WTC11 (cell line): ENCODE results near the gene MAPKAPK3. TPM values are rescaled to one million over a fixed set of nuclear protein-coding genes. Genes with fewer than 3 reads are reported as not detected.

Experiments used
- ATAC-seq: fragments of 200-7000 bp; cut with Tn5 transposase; 2 replicates; pipeline ENCODE4 v1.10.0; 2021; ENCODE audit warnings: mild to moderate bottlenecking, moderate library complexity
- CTCF ChIA-PET: fragments of 300-600 bp; sonication (Branson Sonifier 250); formaldehyde crosslinking; loops from one replicate; lab custom pipeline; 2021; ENCODE audit warnings: antibody characterized with exemption; lab: Charles Lee
- POLR2A ChIA-PET: fragments of 350-600 bp; sonication (Branson Sonifier 250); formaldehyde crosslinking; loops from one replicate; lab custom pipeline; 2021; ENCODE audit warnings: antibody characterized with exemption; lab: Charles Lee
- DNase-seq: peaks from one replicate; pipeline ENCODE4 v3.0.0; 2021; ENCODE audit warnings: low spot score
- H3K27ac Mint-ChIP-seq: 2 replicates; pipeline ENCODE4 v1.8.0; 2021; ENCODE audit warnings: mixed read lengths
- H3K27me3 Mint-ChIP-seq: 2 replicates; pipeline ENCODE4 v1.8.0; 2021; ENCODE audit warnings: low read depth, mild to moderate bottlenecking, moderate library complexity, mixed read lengths
- H3K36me3 Mint-ChIP-seq: 2 replicates; pipeline ENCODE4 v1.8.0; 2021; ENCODE audit warnings: mixed read lengths
- H3K4me1 Mint-ChIP-seq: 2 replicates; pipeline ENCODE4 v1.8.0; 2022; ENCODE audit warnings: mixed read lengths
- H3K4me3 Mint-ChIP-seq: 2 replicates; pipeline ENCODE4 v1.8.0; 2021; ENCODE audit warnings: mild to moderate bottlenecking, moderate library complexity, mixed read lengths
- H3K9me3 Mint-ChIP-seq: 2 replicates; pipeline ENCODE4 v1.8.0; 2021; ENCODE audit warnings: mixed read lengths
- FOXJ3 ChIP-seq: sonication (generic); formaldehyde crosslinking; IDR thresholded peaks from 2 replicates; pipeline ENCODE4 v1.9.0; 2021; ENCODE audit warnings: missing genetic modification reagents, mild to moderate bottlenecking, borderline replicate concordance
- GABPB1 ChIP-seq: sonication (generic); formaldehyde crosslinking; IDR thresholded peaks from 2 replicates; pipeline ENCODE4 v1.8.1; 2023; ENCODE audit warnings: mild to moderate bottlenecking, missing genetic modification reagents
- SMAD3 ChIP-seq: sonication (generic); formaldehyde crosslinking; IDR thresholded peaks from 2 replicates; pipeline ENCODE4 v1.8.0; 2022; ENCODE audit warnings: missing genetic modification reagents, mild to moderate bottlenecking, borderline replicate concordance
- SOX15 ChIP-seq: fragments of 250-450 bp; sonication (Bioruptor Pico); IDR thresholded peaks from 2 replicates; pipeline ENCODE4 v1.9.0; 2021; ENCODE audit warnings: mild to moderate bottlenecking
- TEAD4 ChIP-seq: sonication (generic); formaldehyde crosslinking; IDR thresholded peaks from 2 replicates; pipeline ENCODE4 v1.8.0; 2022; ENCODE audit warnings: mild to moderate bottlenecking, missing genetic modification reagents
- ZNF138 ChIP-seq: sonication (generic); formaldehyde crosslinking; conservative IDR thresholded peaks from 2 replicates; pipeline ENCODE4 v1.8.1; 2022; ENCODE audit warnings: mild to moderate bottlenecking, moderate library complexity, missing genetic modification reagents
- ZNF219 ChIP-seq: sonication (generic); formaldehyde crosslinking; IDR thresholded peaks from 2 replicates; pipeline ENCODE4 v1.8.0; 2023; ENCODE audit warnings: missing genetic modification reagents, mild to moderate bottlenecking, borderline replicate concordance
- total RNA-seq: library from RNA; stranded (reverse); gene quantifications from 3 replicates; pipeline ENCODE4 v1.2.3, GENCODE V29; 2021
- TF ChIP-seq, protein P1 (sequence below): fragments of 250-450 bp; sonication (Bioruptor Pico); IDR thresholded peaks from 2 replicates; pipeline ENCODE4 v1.9.0; 2021; ENCODE audit warnings: moderate library complexity, mild to moderate bottlenecking, inconsistent platforms, borderline replicate concordance
- TF ChIP-seq, protein P2 (sequence below): sonication (generic); formaldehyde crosslinking; IDR thresholded peaks from 2 replicates; pipeline ENCODE4 v1.8.0; 2022; ENCODE audit warnings: mild to moderate bottlenecking, missing genetic modification reagents
- TF ChIP-seq, protein P3 (sequence below): sonication (generic); formaldehyde crosslinking; conservative IDR thresholded peaks from 2 replicates; pipeline ENCODE4 v1.8.1; 2022; ENCODE audit warnings: mild to moderate bottlenecking, missing genetic modification reagents
- TF ChIP-seq, protein P4 (sequence below): sonication (generic); formaldehyde crosslinking; IDR thresholded peaks from 2 replicates; pipeline ENCODE4 v1.8.0; 2023; ENCODE audit warnings: missing genetic modification reagents, mild to moderate bottlenecking, borderline replicate concordance

Gene MAPKAPK3
- total RNA-seq, 1 experiment from 2014 or later: 60.2 TPM

DNA sequence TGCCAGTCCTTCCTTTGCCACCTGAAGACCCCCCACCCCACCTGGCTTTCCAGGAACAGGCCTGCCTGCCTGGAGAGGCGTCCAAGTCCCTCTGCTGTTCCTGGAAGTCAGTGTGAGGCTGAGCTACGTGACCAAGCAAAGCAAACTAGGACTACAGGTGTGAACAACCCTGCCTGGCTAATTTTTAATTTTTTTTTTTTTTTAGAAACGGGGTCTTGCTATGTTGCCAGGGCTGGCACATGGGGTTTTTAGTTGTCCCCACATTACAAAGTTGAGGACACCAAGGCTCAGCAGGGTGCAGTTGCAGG is 30.2 kb upstream of the MAPKAPK3 start (continued):
- TF ChIP-seq, protein P1, sequence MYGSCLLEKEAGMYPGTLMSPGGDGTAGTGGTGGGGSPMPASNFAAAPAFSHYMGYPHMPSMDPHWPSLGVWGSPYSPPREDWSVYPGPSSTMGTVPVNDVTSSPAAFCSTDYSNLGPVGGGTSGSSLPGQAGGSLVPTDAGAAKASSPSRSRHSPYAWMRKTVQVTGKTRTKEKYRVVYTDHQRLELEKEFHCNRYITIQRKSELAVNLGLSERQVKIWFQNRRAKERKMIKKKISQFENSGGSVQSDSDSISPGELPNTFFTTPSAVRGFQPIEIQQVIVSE (CRISPR knock-in tag): no peak

DNA sequence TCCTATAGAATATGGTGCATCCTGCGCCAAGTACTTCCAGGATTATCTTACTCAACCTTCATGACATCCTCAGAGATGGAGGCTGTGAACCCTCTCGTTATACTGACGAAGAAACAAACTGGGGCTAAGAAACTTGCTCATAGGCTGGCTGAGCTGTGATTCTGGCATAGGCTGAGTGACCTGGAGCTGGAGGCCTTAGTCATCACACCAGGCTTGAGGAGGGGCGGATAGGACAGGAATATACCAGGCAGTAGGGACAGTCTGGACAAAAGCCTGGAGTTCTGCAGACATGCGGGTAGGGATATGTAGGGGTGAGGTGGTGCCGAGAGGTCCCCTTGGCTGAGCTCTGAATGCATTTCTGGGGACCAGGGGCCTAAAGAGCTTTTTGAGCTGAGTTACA is 29.6 kb upstream of the MAPKAPK3 start:
- Mint-ChIP-seq H3K36me3 (no peaks in the 10 kb centered on the region), H3K4me3 (no peak overlapping the region), H3K27ac (no peak overlapping the region), H3K27me3 (peaks cover 3% of the 10 kb centered on the region; the same call in 1 of the 2 replicates), H3K9me3 (no peaks in the 10 kb centered on the region), H3K4me1 (no peaks in the 10 kb centered on the region)
- ChIA-PET CTCF (interaction anchor here (0.7 to 2.8 kb wide), 4 partner anchors 15 to 316 kb away, joined by 3 to 12 read pairs (median 3); partner anchors contain the start of gene CISH), POLR2A (interaction anchor here (0.6 kb wide), 1 partner anchor 324 kb away, joined by 3 read pairs; no protein-coding TSS in a partner anchor)
- DNase-seq (no peak), ATAC-seq (no peak)
- TF ChIP-seq ZNF138: no peak
- TF ChIP-seq FOXJ3 (CRISPR knock-in tag): no peak
- no peak for TF ChIP-seq ZNF219 (CRISPR knock-in tag)
- no peak for TF ChIP-seq TEAD4 (CRISPR knock-in tag)
- TF ChIP-seq, protein P2, sequence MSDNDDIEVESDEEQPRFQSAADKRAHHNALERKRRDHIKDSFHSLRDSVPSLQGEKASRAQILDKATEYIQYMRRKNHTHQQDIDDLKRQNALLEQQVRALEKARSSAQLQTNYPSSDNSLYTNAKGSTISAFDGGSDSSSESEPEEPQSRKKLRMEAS: no peak

DNA sequence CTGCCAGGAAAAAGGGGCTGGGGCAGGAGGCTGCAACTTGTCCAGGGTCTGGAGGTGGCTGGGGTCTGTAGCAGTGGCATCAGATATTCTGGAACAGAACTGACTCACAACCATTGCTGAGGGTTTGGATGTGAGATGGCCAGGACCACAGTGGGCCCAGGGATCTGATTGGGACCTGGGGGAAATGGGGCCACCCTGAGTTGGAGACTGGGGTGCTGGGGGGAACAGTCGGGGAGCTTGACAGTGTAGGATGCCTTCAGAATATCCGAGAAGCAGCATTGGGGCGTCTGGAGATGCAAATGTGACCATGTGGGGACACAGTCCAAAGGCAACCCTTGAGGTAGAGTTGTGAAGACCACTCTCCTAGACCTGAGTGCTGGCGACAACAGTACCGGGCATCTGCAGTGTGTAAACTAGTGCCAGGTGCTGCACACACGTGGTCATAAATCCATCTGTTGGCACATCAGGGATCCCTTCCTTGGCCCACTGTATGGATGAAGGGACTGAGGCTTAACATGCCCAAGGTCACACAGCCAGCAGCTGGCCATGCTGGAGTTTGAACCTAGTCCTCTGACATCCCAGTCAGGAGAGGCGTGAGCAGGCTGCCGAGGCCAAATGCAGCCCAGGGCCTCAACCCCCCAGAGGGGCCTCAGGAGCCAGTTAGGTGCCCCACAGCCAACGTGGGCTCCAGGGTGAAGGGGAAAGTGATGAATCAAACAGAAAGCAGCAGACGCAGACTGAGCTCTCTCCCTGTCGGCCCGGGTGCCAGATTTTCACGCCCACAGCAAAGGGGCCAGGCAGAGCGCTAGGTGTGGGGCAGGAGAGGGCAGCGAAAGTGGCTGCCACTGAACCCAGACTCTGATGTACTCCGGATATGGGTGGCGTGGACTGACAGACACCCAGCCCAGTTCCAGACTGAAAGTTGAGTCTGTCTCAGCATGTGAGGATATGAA is 28.9 kb upstream of the MAPKAPK3 start:
- Mint-ChIP-seq H3K9me3 (no peaks in the 10 kb centered on the region), H3K27me3 (peaks cover 3% of the 10 kb centered on the region; the same call in 1 of the 2 replicates), H3K36me3 (no peaks in the 10 kb centered on the region), H3K27ac (no peak overlapping the region), H3K4me1 (no peaks in the 10 kb centered on the region), H3K4me3 (no peak overlapping the region)
- DNase-seq (no peak), ATAC-seq (no peak)
- POLR2A ChIA-PET: interaction anchor here (0.6 kb wide), 1 partner anchor 286 kb away, joined by 4 read pairs; no protein-coding TSS in a partner anchor
- CTCF ChIA-PET: interaction anchor here (1.2 to 5.9 kb wide), 4 partner anchors 16 to 38 kb away, joined by 3 to 70 read pairs (median 6); partner anchors contain the start of gene CISH
- TF ChIP-seq, protein P1 (CRISPR knock-in tag): no peak
- peak; percentile 56; the same call in 1 of the 2 replicates for TF ChIP-seq GABPB1 (CRISPR knock-in tag)
- TF ChIP-seq, all 79 proteins: peak for 1

DNA sequence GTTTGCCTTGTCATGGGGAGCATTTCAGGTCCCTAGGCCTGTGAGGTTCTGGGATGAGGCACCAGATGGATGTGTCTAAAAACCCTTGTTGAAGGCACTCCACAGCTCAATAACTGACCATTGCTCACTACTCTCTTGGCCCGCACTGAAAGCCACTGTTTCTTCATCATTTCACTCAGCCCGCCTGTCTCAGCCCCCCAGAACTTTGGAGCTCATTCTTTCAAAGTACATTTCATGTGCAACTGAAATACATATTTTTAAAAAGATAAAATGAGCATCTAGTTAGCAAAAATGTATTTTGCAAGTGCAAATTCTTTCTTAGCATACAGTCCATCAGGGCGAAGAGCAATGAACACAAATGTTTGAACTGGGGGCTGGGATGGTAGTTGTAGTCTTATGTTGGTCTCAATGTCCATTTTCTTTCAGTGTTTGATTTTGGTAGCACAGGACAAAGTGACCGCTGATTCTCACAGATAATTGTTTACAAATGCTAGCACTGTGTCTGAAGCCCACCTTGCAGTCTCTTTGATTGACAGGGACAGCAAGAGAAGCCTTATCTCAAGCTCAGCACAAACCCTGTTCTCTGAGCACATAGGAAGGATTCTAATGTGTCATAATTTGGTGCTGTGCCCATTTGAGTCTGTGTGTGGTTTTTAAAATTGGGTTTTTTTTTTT is 28.1 kb upstream of the MAPKAPK3 start:
- Mint-ChIP-seq H3K36me3 (no peaks in the 10 kb centered on the region), H3K4me3 (no peak overlapping the region), H3K4me1 (no peaks in the 10 kb centered on the region), H3K9me3 (no peaks in the 10 kb centered on the region), H3K27ac (no peak overlapping the region), H3K27me3 (peaks cover 3% of the 10 kb centered on the region; the same call in 1 of the 2 replicates)
- DNase-seq: no peak
- POLR2A ChIA-PET: interaction anchor here (0.6 to 0.7 kb wide), 2 partner anchors 285 to 795 kb away, joined by 4 to 6 read pairs; no protein-coding TSS in a partner anchor
- TF ChIP-seq SMAD3 (CRISPR knock-in tag) (no peak), SOX15 (CRISPR knock-in tag) (no peak)
- TF ChIP-seq, protein P3, sequence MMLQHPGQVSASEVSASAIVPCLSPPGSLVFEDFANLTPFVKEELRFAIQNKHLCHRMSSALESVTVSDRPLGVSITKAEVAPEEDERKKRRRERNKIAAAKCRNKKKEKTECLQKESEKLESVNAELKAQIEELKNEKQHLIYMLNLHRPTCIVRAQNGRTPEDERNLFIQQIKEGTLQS (CRISPR knock-in tag): no peak
- TF ChIP-seq, protein P4, sequence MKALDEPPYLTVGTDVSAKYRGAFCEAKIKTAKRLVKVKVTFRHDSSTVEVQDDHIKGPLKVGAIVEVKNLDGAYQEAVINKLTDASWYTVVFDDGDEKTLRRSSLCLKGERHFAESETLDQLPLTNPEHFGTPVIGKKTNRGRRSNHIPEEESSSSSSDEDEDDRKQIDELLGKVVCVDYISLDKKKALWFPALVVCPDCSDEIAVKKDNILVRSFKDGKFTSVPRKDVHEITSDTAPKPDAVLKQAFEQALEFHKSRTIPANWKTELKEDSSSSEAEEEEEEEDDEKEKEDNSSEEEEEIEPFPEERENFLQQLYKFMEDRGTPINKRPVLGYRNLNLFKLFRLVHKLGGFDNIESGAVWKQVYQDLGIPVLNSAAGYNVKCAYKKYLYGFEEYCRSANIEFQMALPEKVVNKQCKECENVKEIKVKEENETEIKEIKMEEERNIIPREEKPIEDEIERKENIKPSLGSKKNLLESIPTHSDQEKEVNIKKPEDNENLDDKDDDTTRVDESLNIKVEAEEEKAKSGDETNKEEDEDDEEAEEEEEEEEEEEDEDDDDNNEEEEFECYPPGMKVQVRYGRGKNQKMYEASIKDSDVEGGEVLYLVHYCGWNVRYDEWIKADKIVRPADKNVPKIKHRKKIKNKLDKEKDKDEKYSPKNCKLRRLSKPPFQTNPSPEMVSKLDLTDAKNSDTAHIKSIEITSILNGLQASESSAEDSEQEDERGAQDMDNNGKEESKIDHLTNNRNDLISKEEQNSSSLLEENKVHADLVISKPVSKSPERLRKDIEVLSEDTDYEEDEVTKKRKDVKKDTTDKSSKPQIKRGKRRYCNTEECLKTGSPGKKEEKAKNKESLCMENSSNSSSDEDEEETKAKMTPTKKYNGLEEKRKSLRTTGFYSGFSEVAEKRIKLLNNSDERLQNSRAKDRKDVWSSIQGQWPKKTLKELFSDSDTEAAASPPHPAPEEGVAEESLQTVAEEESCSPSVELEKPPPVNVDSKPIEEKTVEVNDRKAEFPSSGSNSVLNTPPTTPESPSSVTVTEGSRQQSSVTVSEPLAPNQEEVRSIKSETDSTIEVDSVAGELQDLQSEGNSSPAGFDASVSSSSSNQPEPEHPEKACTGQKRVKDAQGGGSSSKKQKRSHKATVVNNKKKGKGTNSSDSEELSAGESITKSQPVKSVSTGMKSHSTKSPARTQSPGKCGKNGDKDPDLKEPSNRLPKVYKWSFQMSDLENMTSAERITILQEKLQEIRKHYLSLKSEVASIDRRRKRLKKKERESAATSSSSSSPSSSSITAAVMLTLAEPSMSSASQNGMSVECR: no peak
- CTCF ChIA-PET: interaction anchor here (1.0 to 5.9 kb wide), 4 partner anchors 17 to 64 kb away, joined by 3 to 70 read pairs (median 6); partner anchors contain the start of gene CISH
- ATAC-seq: no peak
